Right lobe of liver (tissue), 4 donors: ENCODE data around the gene ZNF433.

Experiments
- CTCF ChIP-seq, 4 donors: fragments of 200-600 bp in 3 of 4; fragments of 450-650 bp in 1 of 4; IDR thresholded peaks; one replicate each; pipeline versions ENCODE4 v1.5.1 to v1.8.0; 2016 to 2022; ENCODE audit warnings: antibody characterized with exemption in 4 of 4, mild to moderate bottlenecking in 2 of 4
- POLR2A ChIP-seq: fragments of 450-650 bp; IDR thresholded peaks from one replicate; pipeline ENCODE4 v1.6.1; 2017; ENCODE audit warnings: antibody characterized with exemption, mild to moderate bottlenecking
- donor health status: DM: no; HTN: no; CAD: no.
- donor health status: DM: no; HTN: no; CAD: no.
- donor health status: DM: no; HTN: yes; CAD: no.

DNA sequence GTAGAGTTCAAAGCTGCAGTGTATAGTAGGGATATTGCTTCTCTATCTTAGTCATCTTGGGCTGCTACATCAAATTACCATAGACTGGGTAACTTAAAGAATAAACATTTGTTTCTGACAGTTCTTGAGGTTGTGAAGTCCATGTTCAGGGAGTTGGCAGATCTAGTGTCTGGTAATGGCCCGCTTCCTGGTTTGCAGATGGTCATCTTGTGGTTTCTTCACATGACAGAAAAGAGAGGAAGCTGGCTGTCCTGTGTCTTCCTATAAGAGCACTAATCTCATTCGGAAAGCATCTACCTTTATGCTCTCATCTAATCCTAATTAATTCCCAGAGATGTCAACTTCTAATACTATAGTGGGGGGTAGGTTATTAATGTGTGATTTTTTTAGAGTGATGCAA, 64.4 kb downstream of the ZNF433 start:
- no peak for TF ChIP-seq CTCF (IDR thresholded peaks at IDR 0.05)
- TF ChIP-seq POLR2A, result no peak
